K562 (cell line): ENCODE data around the gene EVA1B. TPM values are rescaled to one million over a fixed set of nuclear protein-coding genes. Genes with fewer than 3 reads are reported as not detected.
A peak's percentile ranks its signal among the peaks of the same experiment; 100 is the strongest.

Source experiments
- CBFA2T2 ChIP-seq: fragments of 450-650 bp; conservative IDR thresholded peaks from 2 replicates; pipeline ENCODE4 v1.6.1; 2017; ENCODE audit warnings: mild to moderate bottlenecking
- DACH1 ChIP-seq: fragments of 450-650 bp; IDR thresholded peaks from 2 replicates; pipeline ENCODE4 v1.6.1; 2018; ENCODE audit not compliant: partially characterized antibody
- EP300 ChIP-seq: IDR thresholded peaks from 2 replicates; pipeline ENCODE4 v1.6.1; 2012; ENCODE audit warnings: low read length, improper control_type of control experiment
- FOSL1 ChIP-seq: fragments of 200-800 bp; sonication (Bioruptor generic); conservative IDR thresholded peaks from 2 replicates; pipeline ENCODE4 v1.6.1; 2016; ENCODE audit warnings: missing genetic modification characterization, missing compliant biosample characterization
- HMGN3 ChIP-seq: IDR thresholded peaks from 2 replicates; pipeline ENCODE4 v1.6.1; 2011; ENCODE audit warnings: borderline replicate concordance, low read depth, mild to moderate bottlenecking, mixed read lengths, low read length; ENCODE audit not compliant: insufficient read length; ENCODE audit errors: extremely low read depth
- L3MBTL2 ChIP-seq: fragments of 450-650 bp; IDR thresholded peaks from 2 replicates; pipeline ENCODE4 v1.6.1; 2016; ENCODE audit warnings: mild to moderate bottlenecking, moderate library complexity
- MCM3 ChIP-seq: fragments of 450-650 bp; IDR thresholded peaks from 2 replicates; pipeline ENCODE4 v1.6.1; 2016
- MTA2 ChIP-seq: fragments of 450-650 bp; IDR thresholded peaks from 2 replicates; pipeline ENCODE4 v1.6.1; 2016; ENCODE audit warnings: low read depth
- MXI1 ChIP-seq: IDR thresholded peaks from 2 replicates; pipeline ENCODE4 v1.6.1; 2011; ENCODE audit warnings: low read depth, mild to moderate bottlenecking, improper control_type of control experiment, low read length
- NFIC ChIP-seq: fragments of 450-650 bp; IDR thresholded peaks from 2 replicates; pipeline ENCODE4 v1.6.1; 2017; ENCODE audit warnings: mild to moderate bottlenecking, inconsistent platforms
- PML ChIP-seq: IDR thresholded peaks from 2 replicates; pipeline ENCODE4 v1.6.1; 2012; ENCODE audit warnings: low read length, inconsistent platforms
- POLR3A ChIP-seq: IDR thresholded peaks from 2 replicates; pipeline ENCODE4 v1.6.1; 2011; ENCODE audit warnings: borderline replicate concordance, mild to moderate bottlenecking, moderate library complexity; ENCODE audit not compliant: insufficient read length, insufficient read depth; ENCODE audit errors: extremely low read depth
- PTTG1 ChIP-seq: fragments of 450-650 bp; IDR thresholded peaks from 2 replicates; pipeline ENCODE4 v1.6.1; 2016; ENCODE audit warnings: low read depth, mild to moderate bottlenecking, missing genetic modification characterization, missing compliant biosample characterization
- RB1 ChIP-seq: fragments of 450-650 bp; IDR thresholded peaks from 2 replicates; pipeline ENCODE4 v1.6.1; 2017; ENCODE audit warnings: low read depth, mild to moderate bottlenecking
- RBM14 ChIP-seq: fragments of 200-400 bp; formaldehyde crosslinking; IDR thresholded peaks from 2 replicates; pipeline ENCODE4 v1.6.1; 2018; ENCODE audit warnings: low read depth, mild to moderate bottlenecking, low read length, moderate library complexity, borderline replicate concordance; ENCODE audit not compliant: insufficient read depth
- XRCC5 ChIP-seq: fragments of 200-400 bp; formaldehyde crosslinking; IDR thresholded peaks from 2 replicates; pipeline ENCODE4 v1.6.1; 2017; ENCODE audit warnings: low read depth, mild to moderate bottlenecking, low read length
- YY1 ChIP-seq, 3 experiments: IDR thresholded peaks; 2 replicates each; pipeline ENCODE4 v1.6.1; 2011; ENCODE audit warnings: low read length in 2 of 3, mild to moderate bottlenecking in 2 of 3, moderate library complexity in 2 of 3, borderline replicate concordance in 1 of 3, control low read depth in 1 of 3, low read depth in 1 of 3; ENCODE audit not compliant: insufficient read depth in 3 of 3, insufficient replicate concordance in 2 of 3, control insufficient read depth in 1 of 3, insufficient read length in 1 of 3; ENCODE audit errors: extremely low read depth in 1 of 3
- ZNF23 ChIP-seq: fragments of 250-450 bp; sonication (Bioruptor Pico); IDR thresholded peaks from 2 replicates; pipeline ENCODE4 v1.4.0; 2020; ENCODE audit warnings: mild to moderate bottlenecking
- polyA plus RNA-seq, 8 experiments: library from polyadenylated mRNA; depleted of rRNA in 4 of 8; stranded (reverse) in 5 of 8; unstranded in 3 of 8; fragments of >200 nt; fragmentation: Nextera tagmentation in 2 of 8; fragmentation: Illumina TruSeq in 1 of 8; extraction: Ambion mirVana in 2 of 8; extraction: Trizol in 1 of 8; gene quantifications; 2 replicates each; pipeline versions ENCODE4 v1.2.1 to v1.2.3, GENCODE V29; 2011 to 2014; ENCODE audit warnings: inconsistent platforms in 1 of 8, missing spikeins in 1 of 8
- total RNA-seq, 7 experiments: library from RNA; depleted of rRNA in 6 of 7; stranded (reverse); fragments of >200 nt in 6 of 7; fragmentation: Illumina TruSeq in 2 of 7; extraction: Trizol in 2 of 7; gene quantifications; 2 replicates each; pipeline versions ENCODE4 v1.2.1 to v1.2.3, GENCODE V29; 2011 to 2021; ENCODE audit warnings: low replicate concordance in 1 of 7
- TF ChIP-seq, protein P1 (sequence below): sonication (generic); formaldehyde crosslinking; IDR thresholded peaks from 2 replicates; pipeline ENCODE4 v1.9.0; 2022; ENCODE audit warnings: mild to moderate bottlenecking, missing genetic modification reagents
- TF ChIP-seq, protein P2 (sequence below): sonication (generic); formaldehyde crosslinking; IDR thresholded peaks from 2 replicates; pipeline ENCODE4 v1.8.0; 2022; ENCODE audit warnings: mild to moderate bottlenecking, missing genetic modification reagents
- TF ChIP-seq, protein P3 (sequence below): fragments of 250-450 bp; sonication (Bioruptor Pico); IDR thresholded peaks from 2 replicates; pipeline ENCODE4 v1.5.0; 2021; ENCODE audit warnings: mild to moderate bottlenecking, moderate library complexity
- TF ChIP-seq, protein P4 (sequence below): fragments of 450-650 bp; IDR thresholded peaks from 2 replicates; pipeline ENCODE4 v1.6.1; 2016; ENCODE audit warnings: low read depth, mild to moderate bottlenecking, moderate library complexity

Gene EVA1B
- total and polyA plus RNA-seq, 9 of the 15 experiments (the other 6 are each of a cell fraction or from before 2014, with no cell fraction given), result 0.08 to 65.7 (median 2.4) TPM

DNA sequence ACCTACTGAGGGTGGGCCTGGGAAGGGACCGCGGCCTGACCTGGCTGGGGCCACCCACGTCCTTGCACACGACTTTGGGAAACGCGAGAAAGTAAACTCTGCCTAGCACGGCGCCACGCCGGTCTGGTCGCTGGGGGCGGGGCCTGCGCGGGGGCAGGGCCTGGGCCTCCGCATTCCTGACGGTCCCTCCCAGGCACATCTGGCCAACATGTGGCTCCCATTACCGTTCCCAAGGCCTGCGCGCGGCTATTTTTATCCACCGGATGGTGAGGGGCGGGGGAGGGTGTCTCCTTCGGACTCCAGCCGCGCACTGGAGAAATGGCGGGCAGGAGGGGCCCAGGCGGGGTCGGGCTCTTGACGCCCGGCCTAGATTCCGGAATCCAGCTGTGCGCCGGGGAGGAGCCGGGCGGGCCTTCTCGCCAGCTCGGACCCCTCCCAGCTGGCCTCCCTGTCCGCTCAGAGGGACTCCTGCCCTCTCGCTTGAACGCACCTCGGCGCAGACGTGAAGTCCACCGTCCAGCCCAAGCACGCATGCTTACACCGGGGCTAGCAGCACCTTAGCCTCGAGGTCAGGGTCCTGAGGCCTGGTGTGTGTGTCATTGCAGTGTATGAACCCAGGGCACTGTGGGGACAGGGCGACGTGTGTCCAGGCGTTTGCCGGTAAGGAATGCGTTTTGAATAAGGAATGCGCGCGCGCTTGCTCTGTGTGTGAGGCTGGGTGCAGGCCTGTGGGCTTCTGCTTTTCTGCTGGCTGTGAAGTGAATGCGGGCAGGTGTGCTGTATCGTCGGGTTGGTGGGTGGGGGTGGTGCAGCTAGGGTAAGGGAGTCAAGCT is 2.1 kb downstream of the EVA1B start (continued):
- TF ChIP-seq HMGN3 (peak; percentile 87), L3MBTL2 (peak; percentile 100), XRCC5 (0 out of 2 replicates have a peak, but pooled peaks have one; percentile 26), RBM14 (0 out of 2 replicates have a peak, but pooled peaks have one; percentile 40), POLR3A (no peak), MCM3 (no peak), PTTG1 (tag) (no peak), YY1 (IDR thresholded peaks at IDR 0.05; ENCODE audit: borderline replicate concordance in 1 of 3, control insufficient read depth in 1 of 3, extremely low read depth in 1 of 3, insufficient read depth in 3 of 3, insufficient read length in 1 of 3, insufficient replicate concordance in 2 of 3, low read depth in 1 of 3, low read length in 2 of 3) (peak; percentile 54 to 92 (median 84)), MTA2 (0 out of 2 replicates have a peak, but pooled peaks have one; percentile 12), DACH1 (peak; percentile 85), PML (peak; percentile 23; the same call in 1 of the 2 replicates), NFIC (peak; percentile 59), ZNF23 (CRISPR knock-in tag) (no peak), MXI1 (peak; percentile 73; the same call in 1 of the 2 replicates), EP300 (peak; percentile 63), CBFA2T2 (peak; percentile 74), FOSL1 (tag) (peak; percentile 55), RB1 (peak; percentile 48; the same call in 1 of the 2 replicates)
- TF ChIP-seq, protein P1, sequence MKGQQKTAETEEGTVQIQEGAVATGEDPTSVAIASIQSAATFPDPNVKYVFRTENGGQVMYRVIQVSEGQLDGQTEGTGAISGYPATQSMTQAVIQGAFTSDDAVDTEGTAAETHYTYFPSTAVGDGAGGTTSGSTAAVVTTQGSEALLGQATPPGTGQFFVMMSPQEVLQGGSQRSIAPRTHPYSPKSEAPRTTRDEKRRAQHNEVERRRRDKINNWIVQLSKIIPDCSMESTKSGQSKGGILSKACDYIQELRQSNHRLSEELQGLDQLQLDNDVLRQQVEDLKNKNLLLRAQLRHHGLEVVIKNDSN (CRISPR knock-in tag), result peak; percentile 50
- TF ChIP-seq, protein P2, sequence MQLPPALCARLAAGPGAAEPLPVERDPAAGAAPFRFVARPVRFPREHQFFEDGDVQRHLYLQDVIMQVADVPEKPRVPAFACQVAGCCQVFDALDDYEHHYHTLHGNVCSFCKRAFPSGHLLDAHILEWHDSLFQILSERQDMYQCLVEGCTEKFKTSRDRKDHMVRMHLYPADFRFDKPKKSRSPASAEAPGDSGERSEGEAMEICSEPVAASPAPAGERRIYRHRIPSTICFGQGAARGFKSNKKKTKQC (CRISPR knock-in tag), result 0 out of 2 replicates have a peak, but pooled peaks have one; percentile 93
- TF ChIP-seq, protein P3, sequence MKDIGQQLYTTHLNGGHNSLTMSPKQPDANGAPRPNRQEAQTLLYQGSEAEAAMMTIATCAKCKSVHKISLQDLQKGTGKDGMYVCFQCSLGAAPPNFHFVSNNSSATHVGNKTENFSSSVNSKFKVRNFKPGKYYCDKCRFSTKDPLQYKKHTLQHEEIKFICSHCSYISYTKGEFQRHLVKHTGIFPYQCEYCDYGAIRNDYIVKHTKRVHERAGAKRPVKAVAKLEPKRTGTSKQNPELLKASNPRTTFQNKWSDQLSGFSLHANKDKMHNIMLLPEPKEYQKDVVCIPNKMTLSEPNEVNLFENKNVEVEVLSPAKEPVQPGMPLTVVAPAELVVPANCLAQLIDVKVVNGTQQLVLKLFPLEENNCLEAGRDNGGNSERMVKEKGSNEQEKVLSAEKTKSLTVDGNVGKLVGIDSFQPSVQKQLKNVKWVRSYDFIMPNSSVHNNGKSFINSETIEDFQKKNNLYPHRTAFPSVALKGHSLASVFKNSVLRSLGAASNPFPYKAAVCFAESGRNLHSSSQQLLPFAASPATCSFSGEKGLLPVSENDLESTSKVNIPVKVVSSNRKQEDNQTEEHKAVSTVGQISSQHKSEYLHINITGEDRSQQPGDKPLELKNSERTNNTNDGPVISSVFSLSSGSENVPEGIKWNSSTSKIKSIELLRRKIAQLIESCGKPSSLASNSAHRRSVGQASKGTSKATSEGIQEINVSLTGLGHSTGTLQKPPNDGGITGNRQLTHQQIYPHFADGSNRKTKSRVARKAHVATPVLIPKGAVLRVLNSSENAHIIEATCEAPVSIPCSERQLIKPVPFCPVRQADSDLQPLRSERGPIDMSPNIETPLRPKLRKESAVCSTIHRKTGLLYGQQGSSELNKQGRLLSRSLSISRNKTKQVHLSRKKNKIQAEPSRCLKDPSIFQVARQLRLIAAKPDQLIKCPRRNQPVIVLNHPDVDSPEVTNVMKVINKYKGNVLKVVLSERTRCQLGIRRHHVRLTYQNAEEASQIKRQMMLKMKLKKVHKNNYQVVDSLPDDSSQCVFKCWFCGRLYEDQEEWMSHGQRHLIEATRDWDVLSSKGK (CRISPR knock-in tag), result no peak
- TF ChIP-seq, protein P4, sequence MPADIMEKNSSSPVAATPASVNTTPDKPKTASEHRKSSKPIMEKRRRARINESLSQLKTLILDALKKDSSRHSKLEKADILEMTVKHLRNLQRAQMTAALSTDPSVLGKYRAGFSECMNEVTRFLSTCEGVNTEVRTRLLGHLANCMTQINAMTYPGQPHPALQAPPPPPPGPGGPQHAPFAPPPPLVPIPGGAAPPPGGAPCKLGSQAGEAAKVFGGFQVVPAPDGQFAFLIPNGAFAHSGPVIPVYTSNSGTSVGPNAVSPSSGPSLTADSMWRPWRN, result 0 out of 2 replicates have a peak, but pooled peaks have one; percentile 44
